SK-N-SH treated with all-trans-retinoic acid at 6 μM for 48 hours (cell line): ENCODE results near the gene IGFBP4.

Experiments used
- ATAC-seq: fragments of 200-7000 bp; cut with Tn5 transposase; 3 replicates; pipeline ENCODE4 v1.9.1; 2020; ENCODE audit warnings: mild to moderate bottlenecking, moderate library complexity
- ARNTL ChIP-seq: fragments of 450-650 bp; formaldehyde crosslinking; IDR thresholded peaks from 2 replicates; pipeline ENCODE4 v1.5.0; 2020; ENCODE audit warnings: low read depth, mild to moderate bottlenecking, moderate library complexity, borderline replicate concordance
- BACH2 ChIP-seq: fragments of 250-450 bp; sonication (Bioruptor Pico); IDR thresholded peaks from 2 replicates; pipeline ENCODE4 v1.9.0; 2021; ENCODE audit warnings: mild to moderate bottlenecking, borderline replicate concordance
- CREB5 ChIP-seq: fragments of 250-450 bp; sonication (Bioruptor Pico); IDR thresholded peaks from 2 replicates; pipeline ENCODE4 v1.5.1; 2020; ENCODE audit warnings: low read depth, mild to moderate bottlenecking, moderate library complexity
- CSDC2 ChIP-seq: fragments of 250-450 bp; sonication (Bioruptor Pico); IDR thresholded peaks from 2 replicates; pipeline ENCODE4 v1.5.0; 2020; ENCODE audit warnings: mild to moderate bottlenecking, moderate library complexity
- CSRNP3 ChIP-seq: fragments of 250-450 bp; sonication (Bioruptor Pico); IDR thresholded peaks from 2 replicates; pipeline ENCODE4 v1.5.1; 2021; ENCODE audit warnings: mild to moderate bottlenecking, moderate library complexity
- GLIS3 ChIP-seq: fragments of 250-450 bp; sonication (Bioruptor Pico); IDR thresholded peaks from 2 replicates; pipeline ENCODE4 v1.5.0; 2020; ENCODE audit warnings: mild to moderate bottlenecking, moderate library complexity
- ISL1 ChIP-seq: fragments of 250-450 bp; sonication (Bioruptor Pico); IDR thresholded peaks from 2 replicates; pipeline ENCODE4 v2.1.2; 2022; ENCODE audit warnings: mild to moderate bottlenecking, moderate library complexity
- PATZ1 ChIP-seq: fragments of 250-450 bp; sonication (Bioruptor Pico); IDR thresholded peaks from 2 replicates; pipeline ENCODE4 v1.8.0; 2020; ENCODE audit warnings: mild to moderate bottlenecking, moderate library complexity, borderline replicate concordance
- PPARA ChIP-seq: fragments of 250-450 bp; sonication (Bioruptor Pico); IDR thresholded peaks from 2 replicates; pipeline ENCODE4 v1.5.0; 2020; ENCODE audit warnings: mild to moderate bottlenecking, borderline replicate concordance
- RARB ChIP-seq: fragments of 250-450 bp; sonication (Bioruptor Pico); IDR thresholded peaks from 2 replicates; pipeline ENCODE4 v1.8.0; 2021; ENCODE audit warnings: mild to moderate bottlenecking, moderate library complexity
- SNAI2 ChIP-seq: fragments of 250-450 bp; sonication (Bioruptor Pico); IDR thresholded peaks from 2 replicates; pipeline ENCODE4 v1.5.0; 2020; ENCODE audit warnings: mild to moderate bottlenecking, moderate library complexity
- TCF4 ChIP-seq: fragments of 250-450 bp; sonication (Bioruptor Pico); IDR thresholded peaks from 2 replicates; pipeline ENCODE4 v1.8.0; 2021; ENCODE audit warnings: mild to moderate bottlenecking, moderate library complexity, borderline replicate concordance
- TOX ChIP-seq: fragments of 250-450 bp; sonication (Bioruptor Pico); IDR thresholded peaks from 2 replicates; pipeline ENCODE4 v1.8.0; 2021; ENCODE audit warnings: mild to moderate bottlenecking, moderate library complexity, borderline replicate concordance
- TSHZ2 ChIP-seq: fragments of 250-450 bp; sonication (Bioruptor Pico); IDR thresholded peaks from 2 replicates; pipeline ENCODE4 v1.5.0; 2020; ENCODE audit warnings: mild to moderate bottlenecking, moderate library complexity
- ZC3H10 ChIP-seq: fragments of 250-450 bp; sonication (Bioruptor Pico); IDR thresholded peaks from 2 replicates; pipeline ENCODE4 v1.5.1; 2021; ENCODE audit warnings: mild to moderate bottlenecking, moderate library complexity
- ZFP3 ChIP-seq: fragments of 250-450 bp; sonication (Bioruptor Pico); IDR thresholded peaks from 2 replicates; pipeline ENCODE4 v1.5.0; 2020; ENCODE audit warnings: mild to moderate bottlenecking, moderate library complexity
- ZFP30 ChIP-seq: fragments of 450-650 bp; formaldehyde crosslinking; IDR thresholded peaks from 2 replicates; pipeline ENCODE4 v1.5.0; 2022; ENCODE audit warnings: mild to moderate bottlenecking, moderate library complexity
- ZNF565 ChIP-seq: fragments of 450-650 bp; formaldehyde crosslinking; conservative IDR thresholded peaks from 2 replicates; pipeline ENCODE4 v1.5.0; 2020; ENCODE audit warnings: low read depth, mild to moderate bottlenecking, moderate library complexity
- ZNF70 ChIP-seq: fragments of 450-650 bp; formaldehyde crosslinking; IDR thresholded peaks from 2 replicates; pipeline ENCODE4 v1.5.0; 2020; ENCODE audit warnings: mild to moderate bottlenecking, moderate library complexity
- ZNF8 ChIP-seq: fragments of 450-650 bp; formaldehyde crosslinking; IDR thresholded peaks from 2 replicates; pipeline ENCODE4 v1.5.0; 2020; ENCODE audit warnings: mild to moderate bottlenecking, moderate library complexity

Gene IGFBP4

GRCh38 chr17:40450175-40450574 lies 6.9 kb downstream of the IGFBP4 start:
- ATAC-seq: no peak
- TF ChIP-seq ARNTL (CRISPR knock-in tag) (no peak), CSRNP3 (CRISPR knock-in tag) (no peak), PPARA (no peak), ISL1 (no peak), PATZ1 (CRISPR knock-in tag) (no peak)

GRCh38 chr17:40451420-40451819 lies 8.2 kb downstream of the IGFBP4 start:
- peak; percentile 83 for ATAC-seq
- TF ChIP-seq CSRNP3 (CRISPR knock-in tag) (no peak), PPARA (no peak), ZNF8 (CRISPR knock-in tag) (no peak), SNAI2 (no peak), ZNF565 (CRISPR knock-in tag) (no peak), ZFP3 (CRISPR knock-in tag) (no peak), TCF4 (peak; percentile 84), PATZ1 (CRISPR knock-in tag) (no peak), BACH2 (CRISPR knock-in tag) (no peak), TSHZ2 (CRISPR knock-in tag) (peak; percentile 80), ZC3H10 (no peak), CSDC2 (CRISPR knock-in tag) (no peak), ZFP30 (CRISPR knock-in tag) (no peak)
- TF ChIP-seq, all 23 proteins: peak for 2

- ATAC-seq: peak; percentile 63
- TF ChIP-seq TCF4: no peak
- TF ChIP-seq ZFP3 (CRISPR knock-in tag): no peak
- TF ChIP-seq GLIS3: no peak
- TF ChIP-seq ZNF70: no peak
- no peak for TF ChIP-seq CSRNP3 (CRISPR knock-in tag)
- no peak for TF ChIP-seq ZNF8 (CRISPR knock-in tag)
- TF ChIP-seq CSDC2 (CRISPR knock-in tag): no peak
- no peak for TF ChIP-seq TOX (CRISPR knock-in tag)
- no peak for TF ChIP-seq ISL1
- no peak for TF ChIP-seq SNAI2
- no peak for TF ChIP-seq PPARA
- TF ChIP-seq ARNTL (CRISPR knock-in tag): no peak
- TF ChIP-seq CREB5 (CRISPR knock-in tag): no peak
- TF ChIP-seq RARB: no peak
Measured at GRCh38 chr17:40452216-40452787, 9.1 kb downstream of the IGFBP4 start.
